HG03159 (cell line): ENCODE measurements around the gene HIPK3.
"Not testable (repeated sequence)": the region's sequence is repeated elsewhere in the genome, so short reads cannot be mapped to it uniquely, and the experiment has no call there.

ENCODE experiments used
- ATAC-seq: cut with Tn5 transposase; IDR thresholded peaks from one replicate; pipeline ENCODE4 v1.9.1; 2021; ENCODE audit warnings: mild to moderate bottlenecking, moderate library complexity; ENCODE audit not compliant: unreplicated experiment

HIPK3 gene

GRCh38 chr11:33296695-33297094 lies 39.5 kb downstream of the HIPK3 start:
- no peak for ATAC-seq

- ATAC-seq, result no peak
Observed at GRCh38 chr11:33303541-33303940, 46.4 kb downstream of the HIPK3 start.

- ATAC-seq, result not testable (repeated sequence)
Observed at GRCh38 chr11:33306821-33307220, 49.6 kb downstream of the HIPK3 start.

GRCh38 chr11:33307984-33308383 lies 50.8 kb downstream of the HIPK3 start:
- no peak for ATAC-seq

- ATAC-seq, result no peak
Observed at GRCh38 chr11:33309118-33309517, 51.9 kb downstream of the HIPK3 start.

- ATAC-seq, result no peak
Observed at GRCh38 chr11:33310720-33311500, 53.7 kb downstream of the HIPK3 start.

- no peak for ATAC-seq
Observed at GRCh38 chr11:33311680-33312079, 54.5 kb downstream of the HIPK3 start.

GRCh38 chr11:33315822-33316221 lies 58.6 kb downstream of the HIPK3 start:
- no peak for ATAC-seq

GRCh38 chr11:33317662-33318061 lies 60.5 kb downstream of the HIPK3 start:
- ATAC-seq, result no peak

GRCh38 chr11:33320016-33320813 lies 63.0 kb downstream of the HIPK3 start:
- ATAC-seq, result no peak

- no peak for ATAC-seq
Observed at GRCh38 chr11:33320814-33321330, 63.7 kb downstream of the HIPK3 start.

- no peak for ATAC-seq
Observed at GRCh38 chr11:33321422-33321821, 64.2 kb downstream of the HIPK3 start.

- no peak for ATAC-seq
Observed at GRCh38 chr11:33323421-33323820, 66.2 kb downstream of the HIPK3 start.

GRCh38 chr11:33324302-33324985 lies 67.3 kb downstream of the HIPK3 start:
- no peak for ATAC-seq

GRCh38 chr11:33325451-33325850 lies 68.3 kb downstream of the HIPK3 start:
- ATAC-seq, result no peak

GRCh38 chr11:33329705-33330329 lies 72.6 kb downstream of the HIPK3 start:
- no peak for ATAC-seq

- no peak for ATAC-seq
Observed at GRCh38 chr11:33333816-33334215, 76.6 kb downstream of the HIPK3 start.

- ATAC-seq, result no peak
Observed at GRCh38 chr11:33334627-33335026, 77.4 kb downstream of the HIPK3 start.

- no peak for ATAC-seq
Observed at GRCh38 chr11:33339247-33339646, 82.1 kb downstream of the HIPK3 start.

- no peak for ATAC-seq
Observed at GRCh38 chr11:33344611-33345010, 87.4 kb downstream of the HIPK3 start.
